Middle frontal gyrus (tissue), 1 donor: Measurements from ENCODE around the gene PIGR.
"Not testable (repeated sequence)": the region's sequence is repeated elsewhere in the genome, so short reads cannot be mapped to it uniquely, and the experiment has no call there.

Source experiments
- DNase-seq: peaks from one replicate; pipeline ENCODE4 v3.0.0-alpha.2; 2015; ENCODE audit warnings: low spot score; ENCODE audit errors: extremely low spot score

PIGR gene

GRCh38 chr1:206935491-206936067 lies 10.7 kb downstream of the PIGR start:
- no peak for DNase-seq

- DNase-seq = no peak
Observed at GRCh38 chr1:206933333-206933945, 12.8 kb downstream of the PIGR start.

GRCh38 chr1:206932177-206932576 lies 14.1 kb downstream of the PIGR start:
- DNase-seq = no peak

- DNase-seq = no peak
Observed at GRCh38 chr1:206931709-206932108, 14.6 kb downstream of the PIGR start.

- no peak for DNase-seq
Observed at GRCh38 chr1:206930210-206930798, 16.0 kb downstream of the PIGR start.

GRCh38 chr1:206929524-206929923 lies 16.7 kb downstream of the PIGR start:
- no peak for DNase-seq

GRCh38 chr1:206926286-206926685 lies 20.0 kb downstream of the PIGR start:
- no peak for DNase-seq

- DNase-seq = no peak
Observed at GRCh38 chr1:206925106-206925736, 21.0 kb downstream of the PIGR start.

GRCh38 chr1:206924592-206925105 lies 21.6 kb downstream of the PIGR start:
- DNase-seq = no peak

GRCh38 chr1:206923961-206924557 lies 22.2 kb downstream of the PIGR start:
- not testable (repeated sequence) for DNase-seq

- DNase-seq = no peak
Observed at GRCh38 chr1:206923009-206923960, 23.0 kb downstream of the PIGR start.

- no peak for DNase-seq
Observed at GRCh38 chr1:206922524-206922923, 23.7 kb downstream of the PIGR start.

GRCh38 chr1:206921772-206922265 lies 24.4 kb downstream of the PIGR start, which contains the start of gene FCMR:
Gene FCMR, minus strand, starts transcription at chr1:206921941. Its CDS starts 87 bp downstream, at chr1:206921854.
- no peak for DNase-seq

- no peak for DNase-seq
Observed at GRCh38 chr1:206918076-206918475, 28.2 kb downstream of the PIGR start.

- no peak for DNase-seq
Observed at GRCh38 chr1:206916000-206916709, 30.1 kb downstream of the PIGR start.

- no peak for DNase-seq
Observed at GRCh38 chr1:206915030-206915735, 31.1 kb downstream of the PIGR start.

- no peak for DNase-seq
Observed at GRCh38 chr1:206913766-206914537, 32.3 kb downstream of the PIGR start.

GRCh38 chr1:206912445-206913095 lies 33.7 kb downstream of the PIGR start:
- peak; percentile 83 for DNase-seq
